GDM1 (cell line): ENCODE measurements around the gene GRK4.
"Not testable (repeated sequence)": the region's sequence is repeated elsewhere in the genome, so short reads cannot be mapped to it uniquely, and the experiment has no call there.

ENCODE experiments used
- DNase-seq: peaks from one replicate; lab custom pipeline; 2025; lab: John Stamatoyannopoulos, UW

The GRK4 gene

DNA sequence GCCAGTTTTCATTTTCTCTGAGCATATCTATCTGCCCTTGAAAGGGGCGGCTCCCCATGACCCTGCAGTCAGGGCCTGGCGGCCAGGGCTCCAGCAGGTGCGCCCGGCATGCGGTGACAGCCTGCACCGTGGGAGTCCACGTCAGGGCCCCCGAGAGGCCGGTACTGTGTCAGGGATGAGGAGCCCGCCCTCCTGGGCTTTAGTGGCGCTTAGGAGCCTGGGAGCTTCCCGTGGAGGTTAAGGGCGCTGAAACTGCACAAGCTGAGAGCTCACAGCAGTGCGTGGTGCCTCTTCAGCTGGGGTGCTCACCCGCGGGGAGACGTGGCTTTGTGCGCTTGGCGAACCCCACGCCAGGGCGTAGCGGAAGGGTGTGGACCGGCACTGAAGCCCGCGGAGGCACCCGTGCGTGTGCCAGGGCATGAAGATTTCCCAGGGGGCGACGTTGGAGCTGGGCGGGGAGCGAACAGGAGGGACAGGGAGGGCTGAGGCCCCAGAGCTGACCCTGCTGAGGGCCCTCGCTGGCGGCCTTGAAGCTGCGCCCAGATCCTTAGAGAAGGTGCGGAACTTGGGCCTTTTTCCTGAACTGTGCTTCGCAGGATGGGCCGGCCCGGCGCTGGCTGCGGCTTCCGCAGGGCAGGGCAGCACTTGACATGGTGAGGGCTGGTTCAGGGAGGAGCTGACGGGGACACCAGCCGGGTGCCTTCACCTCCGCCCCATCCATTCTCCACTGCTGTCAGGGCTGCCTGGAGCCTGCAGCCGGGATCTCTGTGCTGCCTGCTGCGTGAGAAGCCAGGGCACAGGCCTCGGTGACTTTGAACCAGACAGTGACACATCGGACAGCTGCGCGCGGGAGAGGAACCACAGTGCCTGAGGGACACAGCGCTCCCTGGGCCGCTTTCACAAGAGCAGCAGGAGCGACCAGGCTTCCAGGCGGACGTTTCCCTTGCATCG, 78.1 kb downstream of the GRK4 start:
- DNase-seq = no peak

DNA sequence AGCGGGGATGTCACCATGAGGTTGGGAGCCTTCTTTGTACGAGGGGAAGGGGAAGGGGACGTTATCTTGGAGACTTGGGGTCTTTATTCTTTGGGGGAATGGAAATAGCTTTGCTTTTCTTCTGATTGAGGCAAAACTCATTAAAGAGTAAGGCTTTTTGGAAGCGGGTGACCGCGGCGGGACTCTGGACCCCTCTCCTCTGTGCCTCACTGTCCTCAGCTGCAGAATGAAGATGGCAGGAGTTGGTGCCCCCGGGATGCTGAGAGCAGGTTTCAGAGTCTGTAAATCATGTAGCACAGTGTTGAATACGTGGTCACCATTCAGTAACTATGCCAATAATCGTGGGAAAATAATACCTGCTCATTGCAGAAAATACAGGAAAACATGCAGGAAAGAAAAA, 78.9 kb downstream of the GRK4 start:
- no peak for DNase-seq

DNA sequence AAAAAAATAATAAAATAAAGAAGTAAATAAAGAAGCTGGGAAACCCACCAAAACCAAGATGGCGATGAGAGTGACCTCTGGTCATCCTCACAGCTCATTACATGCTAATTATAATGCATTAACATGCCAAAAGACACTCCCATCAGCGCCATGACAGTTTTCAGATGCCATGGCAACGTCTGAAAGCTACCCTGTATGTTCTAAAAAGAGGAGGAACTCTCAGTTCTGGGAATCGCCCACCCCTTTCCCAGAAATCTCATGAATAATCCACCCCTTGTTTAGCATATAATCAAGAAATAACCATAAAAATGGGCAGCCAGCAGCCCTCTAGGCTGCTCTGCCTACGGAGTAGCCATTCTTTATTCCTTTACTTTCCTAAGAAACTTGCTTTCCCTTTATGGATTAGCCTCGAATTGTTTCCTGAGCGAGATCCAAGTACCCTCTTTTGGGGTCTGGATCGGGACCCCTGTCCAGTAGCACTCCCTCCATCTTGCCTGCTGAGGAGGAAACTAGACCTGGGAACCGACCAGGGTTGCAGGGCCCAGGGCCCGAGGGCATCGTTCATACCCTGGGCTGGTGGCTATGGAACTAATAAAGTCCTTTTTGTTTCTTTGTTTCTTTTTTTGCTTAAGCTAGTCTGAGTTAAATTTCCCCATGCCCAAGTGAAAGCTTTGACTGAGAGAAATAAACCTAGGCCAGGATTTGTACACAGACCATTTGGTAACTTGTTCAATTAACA, 80.1 kb downstream of the GRK4 start:
- DNase-seq = no peak

DNA sequence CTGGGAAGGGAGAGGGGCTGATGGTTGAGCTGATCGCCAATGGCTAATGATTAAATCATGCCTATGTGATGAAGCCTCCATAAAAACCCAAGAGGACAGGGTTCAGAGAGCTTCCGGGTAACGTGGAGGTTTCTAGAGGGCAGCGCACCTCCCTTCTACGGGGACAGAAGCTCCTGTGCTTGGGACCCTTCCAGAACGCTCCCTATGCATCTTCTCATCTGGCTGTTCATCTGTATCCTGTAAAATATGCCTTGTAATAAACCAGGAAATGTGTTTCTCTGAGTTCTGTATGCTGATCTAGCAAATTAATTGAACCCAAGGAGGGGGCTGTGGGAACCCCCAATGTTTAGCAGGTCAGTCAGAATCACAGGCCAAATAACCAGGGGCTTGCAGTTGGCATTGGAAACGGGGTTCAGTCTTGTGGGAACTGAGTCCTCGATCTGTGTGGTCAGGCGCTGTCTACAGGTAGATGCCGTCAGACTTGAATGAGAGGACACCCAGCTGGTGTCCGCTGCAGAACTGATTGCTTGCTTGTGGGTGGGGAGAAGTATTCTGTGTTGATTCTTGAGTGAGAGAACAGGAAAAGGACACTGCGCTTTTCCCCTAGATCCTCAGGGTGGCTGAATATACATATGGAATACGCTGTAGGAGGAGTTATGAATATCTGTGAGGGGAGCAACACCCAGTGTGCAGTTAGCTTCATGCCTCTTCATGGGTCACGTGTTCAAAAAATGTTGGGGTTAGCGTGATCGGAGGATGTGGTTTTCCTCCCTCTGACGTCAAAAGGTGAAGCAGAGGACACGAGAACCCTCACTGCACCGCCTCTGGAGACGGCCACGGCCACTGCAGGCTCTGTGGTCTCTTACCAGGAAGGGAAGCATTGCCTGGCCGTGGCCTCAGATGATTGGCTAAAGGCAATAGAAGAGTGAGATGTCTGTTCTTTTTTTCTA, 81.8 kb downstream of the GRK4 start:
- peak; percentile 78 for DNase-seq

DNA sequence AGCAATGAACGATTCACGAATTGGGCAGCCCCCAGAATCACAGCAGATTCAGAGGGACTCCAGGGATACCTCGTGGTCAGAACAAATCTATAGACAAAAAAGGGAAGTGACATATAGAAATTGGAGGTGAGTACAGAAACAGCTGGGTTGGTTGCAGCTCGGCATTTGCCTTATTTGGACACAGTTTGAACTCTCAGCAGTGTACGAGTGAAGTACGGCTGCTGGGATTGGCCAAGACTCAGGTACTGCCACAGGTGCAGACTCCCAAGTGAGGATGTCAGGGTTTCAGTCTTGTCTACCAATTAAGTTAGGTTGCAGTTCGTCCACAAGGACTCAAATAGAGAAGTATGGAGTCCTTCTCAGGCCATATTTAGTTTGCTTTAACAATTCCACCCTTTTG, 82.8 kb downstream of the GRK4 start:
- peak; percentile 6 for DNase-seq

DNA sequence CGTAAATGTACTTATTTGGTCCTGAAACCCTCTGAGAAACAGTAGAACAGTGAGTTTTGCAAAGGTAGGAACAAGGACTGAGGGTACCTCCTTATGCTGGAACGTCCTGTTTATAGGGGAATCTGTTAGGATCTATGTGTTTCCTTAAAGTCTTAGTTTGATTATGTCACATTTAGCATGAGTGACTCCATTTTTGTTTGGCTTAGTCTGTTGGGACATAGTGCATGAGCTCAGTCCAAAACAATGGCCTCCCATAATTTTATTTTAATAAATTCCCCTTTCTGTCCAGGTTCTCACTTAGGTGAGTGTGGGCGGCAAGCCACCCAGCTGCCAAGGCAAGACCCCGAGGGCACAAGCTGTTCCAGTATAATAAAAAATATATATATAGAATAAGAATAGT, 83.3 kb downstream of the GRK4 start:
- no peak for DNase-seq

DNA sequence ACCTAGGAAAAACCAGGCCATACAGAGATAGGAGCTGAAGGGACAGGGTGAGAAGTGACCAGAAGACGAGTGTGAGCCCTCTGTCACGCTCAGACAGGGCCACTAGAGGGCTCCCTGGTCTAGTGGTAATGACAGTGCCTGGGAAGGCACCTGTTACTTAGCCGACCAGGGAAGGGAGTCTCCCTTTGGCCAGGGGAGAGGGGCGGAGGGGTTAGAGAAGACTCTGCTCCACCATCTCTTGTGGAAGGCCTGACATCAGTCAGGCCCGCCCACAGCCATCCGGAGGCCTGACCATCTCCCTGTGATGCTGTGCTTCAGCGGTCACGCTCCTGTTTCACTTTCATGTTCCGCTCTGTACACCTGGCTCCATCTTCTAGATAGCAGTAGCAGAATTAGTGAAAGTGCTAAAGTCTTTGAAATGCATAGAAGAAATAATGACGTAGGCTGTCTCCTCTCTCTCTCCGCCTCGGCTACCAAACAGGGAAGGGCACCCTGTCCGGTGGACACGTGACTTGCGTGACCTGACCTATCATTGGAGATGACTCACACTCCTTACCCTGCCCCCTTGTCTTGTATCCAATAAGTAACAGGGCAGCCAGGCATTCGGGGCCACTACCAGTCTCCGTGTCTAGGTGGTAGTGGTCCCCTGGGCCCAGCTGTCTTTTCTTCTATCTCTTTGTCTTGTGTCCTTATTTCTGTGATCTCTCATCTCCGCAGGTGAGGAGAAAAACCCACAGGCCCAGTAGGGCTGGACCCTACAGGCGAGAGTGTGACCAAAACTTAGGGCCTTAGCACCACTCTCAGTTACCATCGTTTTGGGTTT, 84.3 kb downstream of the GRK4 start:
- DNase-seq = peak; percentile 46

DNA sequence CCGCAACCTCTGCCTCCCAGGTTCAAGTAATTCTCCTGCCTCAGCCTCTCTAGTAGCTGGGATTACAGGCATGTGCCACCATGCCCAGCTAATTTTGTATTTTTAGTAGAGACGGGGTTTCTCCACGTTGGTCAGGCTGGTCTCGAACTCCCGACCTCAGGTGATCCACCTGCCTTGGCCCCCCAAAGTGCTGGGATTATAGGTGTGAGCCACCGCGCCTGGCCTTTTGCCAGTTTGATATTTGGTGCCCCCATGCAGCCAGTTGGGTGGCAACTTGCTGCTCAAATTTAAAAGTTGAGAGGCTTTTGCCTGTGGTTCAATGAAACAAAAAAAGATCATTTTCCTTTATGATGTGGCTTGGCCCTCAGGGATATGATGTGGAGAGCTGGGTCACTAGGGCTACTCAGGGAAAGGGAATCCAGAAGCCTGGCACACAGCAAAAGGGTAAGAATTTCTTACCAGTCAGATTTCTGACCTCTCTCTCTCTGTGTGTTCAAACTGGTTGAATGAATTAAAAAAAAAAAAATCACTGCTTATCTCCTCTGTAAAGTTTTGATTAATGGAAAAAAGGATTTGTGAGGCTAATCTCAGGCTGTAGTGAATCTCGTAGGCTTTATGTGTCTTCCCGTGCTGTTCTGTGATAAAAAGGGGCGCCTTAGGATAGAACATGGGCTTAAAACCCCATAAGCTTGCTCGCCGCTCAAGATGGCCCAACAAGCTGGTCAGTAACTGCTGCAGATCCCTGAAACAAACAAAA, 87.9 kb downstream of the GRK4 start:
- not testable (repeated sequence) for DNase-seq

DNA sequence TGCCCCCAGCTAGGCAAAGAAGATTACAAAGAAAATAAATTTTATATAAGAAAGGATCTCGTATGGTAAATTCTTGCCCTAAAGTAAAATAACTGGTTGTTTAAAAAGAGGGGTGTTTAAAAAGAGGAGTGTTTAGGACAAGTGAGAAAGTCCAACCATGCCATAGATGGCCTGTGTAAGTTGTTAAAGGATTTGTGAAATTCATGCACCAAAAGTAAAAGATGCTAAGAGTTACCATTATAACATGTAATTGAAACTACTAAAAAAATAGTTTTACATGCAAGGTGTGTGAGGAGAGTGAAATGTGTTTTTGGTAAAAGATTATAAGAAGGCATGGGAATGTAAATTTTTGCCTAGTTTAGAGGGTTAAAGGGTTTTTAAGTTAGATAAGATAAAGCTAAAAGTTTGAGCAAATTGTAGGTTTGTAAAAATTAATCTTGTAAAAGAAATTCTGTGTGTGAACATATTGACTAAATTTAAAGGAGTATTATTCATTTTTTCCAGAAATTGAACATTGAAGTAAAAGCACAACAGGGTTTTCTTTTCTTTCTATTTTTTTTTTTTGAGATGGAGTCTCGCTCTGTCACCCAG, 90.9 kb downstream of the GRK4 start:
- no peak for DNase-seq

DNA sequence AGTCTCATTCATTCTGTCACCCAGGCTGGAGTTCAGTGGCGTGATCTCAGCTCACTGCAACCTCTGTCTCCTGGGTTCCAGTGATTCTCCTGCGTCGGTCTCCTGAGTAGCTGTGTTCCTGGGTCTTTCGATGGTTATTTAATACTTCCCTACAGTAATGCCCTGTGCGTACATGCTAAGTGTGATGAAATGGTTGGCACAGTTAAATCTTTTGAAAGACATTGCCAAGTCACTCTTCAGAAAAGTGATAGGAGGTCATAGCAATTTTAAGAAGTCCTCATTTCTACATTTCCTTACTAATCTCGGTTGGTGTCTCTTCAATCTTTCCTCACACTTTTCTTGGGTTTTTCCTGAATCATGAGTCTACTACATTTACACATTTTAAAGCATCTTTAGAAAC, 96.6 kb downstream of the GRK4 start:
- no peak for DNase-seq

DNA sequence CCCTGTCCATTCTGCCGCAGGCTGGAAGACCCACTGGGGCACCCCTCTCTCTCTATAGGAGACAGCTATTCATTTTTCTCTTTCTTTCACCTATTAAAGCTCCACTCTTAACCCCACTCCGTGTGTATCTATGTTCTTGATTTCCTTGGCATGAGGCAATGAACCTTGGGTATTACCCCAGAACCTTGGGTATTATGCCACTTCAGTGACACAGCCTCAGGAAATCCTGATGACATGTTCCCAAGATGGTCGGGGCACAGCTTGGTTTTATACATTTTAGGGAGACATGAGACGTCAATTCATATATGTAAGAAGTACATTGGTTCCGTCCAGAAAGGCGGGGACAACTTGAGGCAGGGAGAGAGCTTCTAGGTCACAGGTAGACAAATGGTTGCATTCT, 97.6 kb downstream of the GRK4 start:
- DNase-seq = no peak

DNA sequence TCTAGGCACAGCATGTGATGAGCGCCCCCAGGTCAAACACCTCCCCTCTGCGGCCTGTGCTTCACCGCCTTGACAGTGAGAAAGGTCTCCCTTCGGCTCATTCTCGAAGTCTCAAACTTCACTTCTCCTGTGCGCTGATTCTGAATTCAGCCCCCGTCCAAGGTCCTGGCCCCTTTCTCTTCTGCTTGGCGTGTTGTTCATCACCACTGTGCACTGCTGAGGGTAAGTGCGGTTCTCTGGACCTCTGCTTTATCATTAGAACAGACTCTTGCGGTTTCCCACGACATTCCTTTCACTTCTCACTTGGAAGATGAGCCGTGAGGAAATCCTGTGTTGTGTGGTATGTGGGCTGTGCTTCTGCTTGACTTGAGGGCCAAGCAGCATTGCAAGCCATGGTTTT, 99.1 kb downstream of the GRK4 start:
- peak; percentile 64 for DNase-seq

DNA sequence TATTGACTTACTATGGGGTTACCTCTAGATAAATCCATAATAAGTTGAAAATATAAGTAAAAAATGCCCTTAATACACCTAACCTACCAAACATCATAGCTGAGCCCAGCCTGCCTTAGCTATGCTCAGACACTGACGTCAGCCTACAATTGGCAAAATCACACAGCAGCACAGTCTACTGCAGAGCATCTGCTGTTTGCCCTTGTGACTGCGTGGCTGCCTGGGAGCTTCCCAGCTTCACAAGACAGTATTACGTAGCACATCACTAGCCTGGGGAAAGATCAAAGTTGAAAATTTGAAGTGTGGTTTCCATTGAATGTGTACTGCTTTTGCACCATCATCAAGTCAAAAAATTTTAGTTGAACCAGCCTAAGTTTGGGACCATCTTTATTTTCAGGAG, 102.2 kb downstream of the GRK4 start:
- no peak for DNase-seq

DNA sequence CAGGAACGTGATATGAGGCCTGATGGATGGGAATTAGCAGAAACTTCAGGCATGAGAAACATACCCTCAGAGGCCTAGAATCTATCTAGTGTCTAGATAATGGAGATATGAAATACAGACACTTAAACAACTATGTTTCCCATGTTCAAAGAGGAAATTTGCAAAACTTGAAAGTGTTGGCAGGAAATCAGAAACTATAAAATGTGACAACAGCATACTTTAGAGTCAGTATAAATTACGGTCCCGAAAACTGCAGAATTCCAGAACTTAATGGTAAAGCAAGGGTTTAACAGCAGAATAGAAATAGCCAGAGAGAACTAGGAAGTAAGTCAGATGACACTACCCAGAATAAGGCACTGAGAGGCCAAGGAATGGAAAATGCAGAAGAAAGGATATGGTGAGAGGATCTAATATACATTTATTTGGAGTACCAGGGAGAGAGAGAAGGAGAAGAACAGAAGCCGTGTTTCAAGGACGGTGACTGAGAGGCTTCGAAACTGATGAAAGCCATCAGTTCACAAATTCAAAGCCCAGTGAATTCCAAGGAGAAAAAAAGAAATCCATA, 103.5 kb downstream of the GRK4 start:
- no peak for DNase-seq

DNA sequence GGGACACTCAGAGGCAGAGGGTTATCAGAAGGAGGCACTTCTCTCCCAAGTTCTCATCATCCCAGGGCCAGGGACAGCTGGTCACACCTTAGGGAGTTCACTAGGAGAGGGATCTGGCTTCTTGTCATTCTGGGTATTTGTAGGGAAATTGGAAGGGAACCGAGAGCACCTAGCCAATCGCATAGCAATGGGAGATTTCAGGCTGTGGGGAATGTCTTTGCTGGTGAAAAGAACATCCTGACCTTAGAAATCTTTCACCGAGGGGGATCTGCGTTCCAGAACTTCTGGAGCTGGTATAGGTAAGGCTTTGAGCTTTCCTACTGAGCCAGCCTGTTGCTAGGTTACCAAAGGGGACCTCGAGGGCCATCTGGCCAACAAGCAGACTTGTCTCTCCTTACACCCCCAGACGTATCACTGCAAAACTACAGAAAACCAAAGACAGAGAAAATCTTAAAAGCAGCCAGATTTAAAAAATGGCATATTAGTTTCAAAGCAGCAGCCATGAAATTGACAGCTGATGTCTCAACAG, 104.2 kb downstream of the GRK4 start:
- no peak for DNase-seq

DNA sequence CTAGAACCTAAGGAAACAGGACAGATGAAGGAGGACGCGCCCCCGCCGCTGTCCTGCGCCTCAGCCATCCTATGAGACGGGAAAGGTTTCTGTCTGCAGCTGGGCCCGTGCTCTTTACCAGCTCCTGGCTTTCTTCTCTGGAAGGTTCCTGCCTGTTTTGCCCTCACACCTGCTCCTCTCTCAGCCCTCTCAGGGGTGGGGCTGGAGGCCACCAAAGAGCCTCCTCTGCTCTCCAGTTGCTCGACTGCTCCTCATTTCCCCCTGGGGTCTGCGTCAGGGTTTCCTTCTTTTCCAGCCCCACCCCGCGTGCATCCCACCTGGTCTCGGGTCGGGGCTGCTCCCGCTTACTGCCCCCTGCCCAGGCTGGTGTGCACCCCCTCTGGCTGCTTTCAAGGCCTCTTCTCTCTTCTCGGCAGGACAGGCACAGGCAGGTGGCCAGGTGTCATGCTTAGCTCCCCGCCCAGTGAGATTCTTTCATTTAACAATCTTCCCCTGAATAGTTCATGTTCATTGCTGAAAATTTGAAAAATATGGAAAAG, 106.4 kb downstream of the GRK4 start:
- no peak for DNase-seq

DNA sequence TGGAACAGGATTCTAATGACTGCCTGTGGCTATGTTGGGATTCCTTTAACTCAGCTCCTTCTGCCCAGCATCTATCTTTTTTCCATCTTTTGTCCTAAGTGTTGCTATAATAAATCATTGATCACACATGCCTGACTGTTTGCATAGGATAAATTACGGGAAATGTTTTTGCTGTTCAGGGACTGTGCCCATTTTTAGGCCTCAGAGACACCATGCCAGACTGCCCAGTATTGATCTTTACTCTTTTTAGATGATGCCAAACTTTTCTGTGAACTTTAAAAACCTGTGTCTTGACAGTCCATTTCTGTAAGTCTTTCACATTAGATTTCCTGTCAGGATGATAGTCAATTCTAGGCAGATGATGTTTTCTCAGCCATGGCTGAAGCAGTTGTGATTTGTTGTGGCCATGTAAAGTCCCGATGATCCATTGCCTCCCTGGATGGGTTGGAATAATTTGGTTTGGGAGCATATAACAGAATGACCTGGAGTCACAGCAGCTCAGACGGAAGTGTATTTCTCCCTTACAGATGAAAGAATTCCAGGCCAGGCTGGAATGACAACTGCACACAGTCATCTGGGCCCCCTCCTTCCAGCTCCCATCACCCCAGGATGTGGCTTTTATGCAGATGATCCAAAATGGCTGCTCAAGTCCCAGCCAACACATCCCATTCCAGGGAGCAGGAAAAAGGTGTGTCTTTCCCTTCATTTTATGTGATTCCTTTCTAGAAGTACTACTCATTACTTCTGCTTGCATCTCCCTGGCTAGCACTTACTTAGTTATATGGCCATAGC, 107.5 kb downstream of the GRK4 start:
- DNase-seq = no peak

DNA sequence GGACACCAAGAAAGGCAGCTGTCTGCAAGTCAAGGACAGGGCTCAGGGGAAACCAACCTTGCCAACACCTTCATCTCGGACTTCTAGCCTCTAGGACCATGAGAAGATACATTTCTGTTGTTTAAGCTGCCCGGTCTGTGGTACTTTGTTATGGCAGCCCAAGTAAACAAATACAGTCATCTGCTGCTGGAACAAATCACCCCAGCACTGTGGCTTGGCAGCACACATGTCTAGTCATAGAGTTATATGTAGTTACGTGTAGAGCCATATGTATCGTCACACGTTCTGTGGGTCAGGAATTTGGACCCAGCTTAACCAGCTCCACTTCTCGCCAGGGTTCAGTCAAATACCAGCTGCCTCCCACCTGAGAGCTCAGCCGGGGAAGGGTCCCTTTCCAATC, 108.4 kb downstream of the GRK4 start:
- DNase-seq = no peak
